Gastrocnemius medialis (tissue), 4 donors: ENCODE results near the gene AVPR1B. TPM values are rescaled to one million over a fixed set of nuclear protein-coding genes. Genes with fewer than 3 reads are reported as not detected.

Source experiments
- ATAC-seq, 2 donors: fragments of 150-250 bp; one replicate each; pipeline ENCODE4 v1.9.1; 2016
- DNase-seq, 2 donors: peaks; one replicate each; pipeline ENCODE4 v3.0.0-alpha.2; 2019
- H3K27ac ChIP-seq, 4 donors: fragments of 200-600 bp; sonication (generic); 1 replicate in 1 of 4; 2 replicates in 3 of 4; pipeline ENCODE4 v1.5.1; 2016 to 2018; ENCODE audit warnings: mild to moderate bottlenecking in 2 of 4, moderate library complexity in 1 of 4
- H3K27me3 ChIP-seq, 3 donors: fragments of 200-600 bp; sonication (generic) in 2 of 3; 1 replicate in 1 of 3; 2 replicates in 2 of 3; pipeline versions ENCODE4 v1.5.1 to v1.6.0; 2016 to 2019; ENCODE audit warnings: mild to moderate bottlenecking in 1 of 3, moderate library complexity in 1 of 3
- H3K36me3 ChIP-seq, 2 donors: fragments of 200-600 bp; sonication (generic) in 1 of 2; one replicate each; pipeline ENCODE4 v1.5.1; 2017 to 2018
- H3K4me1 ChIP-seq, 2 donors: fragments of 200-600 bp; sonication (generic) in 1 of 2; one replicate each; pipeline ENCODE4 v1.5.1; 2016 to 2017; ENCODE audit warnings: mild to moderate bottlenecking in 2 of 2
- H3K4me3 ChIP-seq, 4 donors: fragments of 200-600 bp; sonication (generic) in 3 of 4; 1 replicate in 1 of 4; 2 replicates in 3 of 4; pipeline ENCODE4 v1.5.1; 2016 to 2019; ENCODE audit warnings: mild to moderate bottlenecking in 2 of 4
- H3K9me3 ChIP-seq, 3 donors: fragments of 200-600 bp; sonication (generic) in 2 of 3; 1 replicate in 1 of 3; 2 replicates in 2 of 3; pipeline ENCODE4 v1.5.1; 2016 to 2019
- CTCF ChIP-seq, 5 experiments: fragments of 450-650 bp in 3 of 5; fragments of 200-600 bp in 2 of 5; sonication (generic) in 2 of 5; IDR thresholded peaks in 4 of 5; conservative IDR thresholded peaks in 1 of 5; 1 replicate in 4 of 5; 2 replicates in 1 of 5; pipeline ENCODE4 v1.5.1; 2016 to 2019; ENCODE audit warnings: antibody characterized with exemption in 5 of 5, mild to moderate bottlenecking in 3 of 5, moderate library complexity in 3 of 5
- POLR2A ChIP-seq, 2 donors: fragments of 450-650 bp; IDR thresholded peaks; one replicate each; pipeline ENCODE4 v1.6.1; 2017; ENCODE audit warnings: antibody characterized with exemption in 2 of 2, mild to moderate bottlenecking in 2 of 2, moderate library complexity in 2 of 2
- in situ Hi-C, 4 donors: fragments of 200-750 bp; cut with MboI; loops; one replicate each; pipeline versions ENCODE4 v1.15.0 to v1.8.0; 2017; ENCODE audit warnings: low sequenced_read_pairs in 4 of 4
- intact Hi-C: fragments of 100-400 bp; cut with DNase I; formaldehyde crosslinking; loops from one replicate; pipeline ENCODE4 v1.15.1; 2023; ENCODE audit warnings: low total_unique reads
- total RNA-seq, 4 donors: library from RNA; depleted of rRNA; stranded (reverse); fragments of >200 nt; gene quantifications; one replicate each; pipeline versions ENCODE4 v1.1.0 to v1.2.3, GENCODE V29; 2016

AVPR1B gene
- total RNA-seq, 4 donors from 2014 or later = not detected

- Histone ChIP-seq H3K36me3 (no peaks in the 10 kb centered on the region), H3K9me3 (no peaks in the 10 kb centered on the region), H3K27me3 (peaks cover 0 to 4% (median 0%) of the 10 kb centered on the region in 3 donors), H3K4me1 (no peaks in the 10 kb centered on the region), H3K4me3 (no peak overlapping the region), H3K27ac (no peak overlapping the region)
- no peak for TF ChIP-seq CTCF (IDR thresholded peaks at IDR 0.05 in 4 of 5, conservative IDR thresholded peaks at IDR 0.05 in 1 of 5)
- TF ChIP-seq POLR2A (IDR thresholded peaks at IDR 0.05) = no peak
- intact Hi-C loops (no loop called here), in situ Hi-C loops (no loop called here)
- DNase-seq (no peak), ATAC-seq (no peak)
These were observed 25.6 kb upstream of the AVPR1B start for GRCh38 chr1:206142770-206143169.

GRCh38 chr1:206142011-206142410 is 24.8 kb upstream of the AVPR1B start:
- Histone ChIP-seq H3K27ac (no peak overlapping the region), H3K4me1 (no peaks in the 10 kb centered on the region), H3K27me3 (peaks cover 0 to 4% (median 0%) of the 10 kb centered on the region in 3 donors), H3K4me3 (no peak overlapping the region), H3K36me3 (no peaks in the 10 kb centered on the region), H3K9me3 (no peaks in the 10 kb centered on the region)
- in situ Hi-C loops = no loop called here
- TF ChIP-seq POLR2A (IDR thresholded peaks at IDR 0.05) = no peak
- ATAC-seq (no peak), DNase-seq (no peak)
- intact Hi-C loops = no loop called here

- Histone ChIP-seq H3K36me3 (no peaks in the 10 kb centered on the region), H3K27ac (no peak overlapping the region), H3K9me3 (no peaks in the 10 kb centered on the region), H3K4me1 (no peaks in the 10 kb centered on the region), H3K27me3 (no peaks in the 10 kb centered on the region), H3K4me3 (no peak overlapping the region)
- in situ Hi-C loops = no loop called here
- no peak for DNase-seq
- no peak for TF ChIP-seq CTCF (IDR thresholded peaks at IDR 0.05 in 4 of 5, conservative IDR thresholded peaks at IDR 0.05 in 1 of 5)
- no peak for TF ChIP-seq POLR2A (IDR thresholded peaks at IDR 0.05)
- ATAC-seq = no peak
- intact Hi-C loops = no loop called here
These were observed 19.1 kb upstream of the AVPR1B start for GRCh38 chr1:206136241-206136640.

- no peak for ATAC-seq
- Histone ChIP-seq H3K4me1 (no peaks in the 10 kb centered on the region), H3K27me3 (no peaks in the 10 kb centered on the region), H3K27ac (no peak overlapping the region), H3K4me3 (no peak overlapping the region), H3K36me3 (no peaks in the 10 kb centered on the region), H3K9me3 (no peaks in the 10 kb centered on the region)
- TF ChIP-seq CTCF (IDR thresholded peaks at IDR 0.05 in 4 of 5, conservative IDR thresholded peaks at IDR 0.05 in 1 of 5) = no peak
- TF ChIP-seq POLR2A (IDR thresholded peaks at IDR 0.05) = no peak
- intact Hi-C loops = no loop called here
- DNase-seq = no peak
- in situ Hi-C loops = no loop called here
These were observed 18.1 kb upstream of the AVPR1B start for GRCh38 chr1:206135248-206135647.

- intact Hi-C loops = no loop called here
- Histone ChIP-seq H3K4me1 (no peaks in the 10 kb centered on the region), H3K36me3 (no peaks in the 10 kb centered on the region), H3K9me3 (no peaks in the 10 kb centered on the region), H3K4me3 (no peak overlapping the region), H3K27ac (no peak overlapping the region), H3K27me3 (no peaks in the 10 kb centered on the region)
- ATAC-seq (no peak), DNase-seq (no peak)
- no peak for TF ChIP-seq POLR2A (IDR thresholded peaks at IDR 0.05)
- no peak for TF ChIP-seq CTCF (IDR thresholded peaks at IDR 0.05 in 4 of 5, conservative IDR thresholded peaks at IDR 0.05 in 1 of 5)
- in situ Hi-C loops = no loop called here
These were observed 16.7 kb upstream of the AVPR1B start for GRCh38 chr1:206133751-206134415.
